T-helper 1 cell treated with Interleukin-12 subunit alpha and Interleukin-12 subunit beta and Interleukin-4 antibody, amounts not matched to agents 30 ng/mL and 1 ng/mL, for 36 hours (primary cell): ENCODE results near the gene TRIP6. TPM values are rescaled to one million over a fixed set of nuclear protein-coding genes. Genes with fewer than 3 reads are reported as not detected.

Experiments used
- intact Hi-C: fragments of 100-400 bp; cut with micrococcal nuclease; formaldehyde crosslinking; loops from one replicate; pipeline ENCODE4 v1.15.1; 2024
- total RNA-seq: library from RNA; stranded (reverse); gene quantifications from 2 replicates; pipeline ENCODE4 v1.2.3, GENCODE V29; 2022

Gene TRIP6
- total RNA-seq, 1 donor from 2014 or later: 26.3 TPM

- intact Hi-C loops: loop anchor here (1.0 to 5.0 kb wide), 10 partner anchors 14 to 355 kb away; partner anchors contain the start of genes AP1S1, SLC12A9, SRRT and TRIM56
These were observed 22.0 kb downstream of the TRIP6 start, which contains the start of gene UFSP1 for GRCh38 chr7:100888988-100889750. TSS of gene UFSP1 (minus strand) at chr7:100889715. CDS start at chr7:100889271, 444 bp downstream.

DNA sequence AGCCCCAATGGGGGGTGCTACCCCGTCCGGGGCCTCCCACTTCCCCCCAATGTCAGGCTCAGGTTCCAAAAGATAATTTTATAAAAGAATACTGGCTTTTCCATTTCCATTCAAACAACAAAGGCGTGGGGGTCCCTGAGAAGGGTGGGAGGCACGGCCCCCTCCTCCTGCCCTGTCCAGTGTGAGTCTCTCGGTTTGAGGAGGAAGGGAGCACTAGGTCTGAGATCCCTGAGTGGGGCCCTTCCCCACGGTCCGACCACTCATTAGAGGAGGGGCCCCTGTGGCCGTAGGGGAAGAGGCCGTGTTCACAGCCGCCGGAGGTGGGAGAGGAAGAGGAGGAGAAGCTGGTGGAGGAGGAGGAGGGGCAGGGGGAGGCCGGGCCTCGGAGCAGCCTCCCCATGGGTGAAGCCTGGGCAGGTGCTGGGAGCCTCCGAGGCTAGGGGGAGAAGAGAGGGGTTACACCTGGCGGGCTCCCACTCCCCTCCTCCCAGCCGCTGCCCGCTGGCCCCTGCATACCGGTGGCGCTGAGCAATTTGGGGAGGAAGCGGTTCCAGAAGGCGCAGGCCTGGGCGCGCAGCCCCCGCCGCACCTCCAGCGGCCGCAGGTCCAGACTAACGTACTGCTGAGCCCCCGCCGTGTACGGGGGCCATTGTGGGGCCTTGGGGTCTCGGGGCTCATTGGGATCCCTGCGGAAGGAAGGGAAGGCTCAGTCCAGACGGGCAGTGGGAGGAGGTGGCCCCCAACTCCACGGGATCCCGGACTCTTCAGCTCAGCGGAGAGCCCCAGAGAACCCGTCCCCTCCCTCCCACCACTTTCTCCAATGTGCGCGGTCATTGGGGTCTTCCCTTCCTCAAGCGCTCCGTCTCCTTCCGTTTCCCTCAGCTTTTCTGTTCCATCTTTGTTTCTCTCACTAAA is 23.7 kb downstream of the TRIP6 start:
- intact Hi-C loops: loop anchor here (1.0 kb wide), 1 partner anchor 186 kb away; no protein-coding TSS in a partner anchor

DNA sequence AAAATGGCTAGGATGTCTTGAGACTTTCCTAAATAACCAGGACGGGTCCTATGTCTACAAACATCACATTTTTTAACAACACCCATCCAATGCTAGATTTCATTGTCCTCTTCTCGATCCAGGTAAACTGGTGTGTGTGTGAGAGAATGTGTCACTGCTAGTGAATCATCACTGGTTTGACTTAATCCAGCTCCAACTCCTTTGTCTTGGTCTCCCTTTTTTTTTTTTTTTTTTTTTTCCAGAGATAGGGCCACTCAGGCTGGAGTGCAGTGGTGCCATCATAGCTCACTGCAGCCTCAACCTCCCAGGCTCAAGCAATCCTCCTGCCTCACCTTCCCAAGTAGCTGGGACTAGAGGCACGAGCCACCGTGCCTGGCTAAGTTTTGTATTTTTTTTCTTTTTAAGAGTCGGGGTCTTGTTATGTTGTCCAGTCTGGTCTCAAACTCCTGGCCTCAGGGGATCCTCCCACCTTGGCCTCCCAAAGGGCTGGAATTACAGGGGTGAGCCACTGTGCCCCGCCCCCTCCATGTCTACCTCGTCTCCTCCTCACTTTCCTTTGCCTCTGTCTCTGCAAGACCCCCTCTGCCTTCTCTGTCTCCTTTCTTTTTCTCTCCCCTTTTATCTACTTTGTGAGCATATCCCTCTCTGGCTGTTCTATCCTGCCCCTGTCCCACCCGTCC is 24.5 kb downstream of the TRIP6 start:
- intact Hi-C loops: no loop called here

DNA sequence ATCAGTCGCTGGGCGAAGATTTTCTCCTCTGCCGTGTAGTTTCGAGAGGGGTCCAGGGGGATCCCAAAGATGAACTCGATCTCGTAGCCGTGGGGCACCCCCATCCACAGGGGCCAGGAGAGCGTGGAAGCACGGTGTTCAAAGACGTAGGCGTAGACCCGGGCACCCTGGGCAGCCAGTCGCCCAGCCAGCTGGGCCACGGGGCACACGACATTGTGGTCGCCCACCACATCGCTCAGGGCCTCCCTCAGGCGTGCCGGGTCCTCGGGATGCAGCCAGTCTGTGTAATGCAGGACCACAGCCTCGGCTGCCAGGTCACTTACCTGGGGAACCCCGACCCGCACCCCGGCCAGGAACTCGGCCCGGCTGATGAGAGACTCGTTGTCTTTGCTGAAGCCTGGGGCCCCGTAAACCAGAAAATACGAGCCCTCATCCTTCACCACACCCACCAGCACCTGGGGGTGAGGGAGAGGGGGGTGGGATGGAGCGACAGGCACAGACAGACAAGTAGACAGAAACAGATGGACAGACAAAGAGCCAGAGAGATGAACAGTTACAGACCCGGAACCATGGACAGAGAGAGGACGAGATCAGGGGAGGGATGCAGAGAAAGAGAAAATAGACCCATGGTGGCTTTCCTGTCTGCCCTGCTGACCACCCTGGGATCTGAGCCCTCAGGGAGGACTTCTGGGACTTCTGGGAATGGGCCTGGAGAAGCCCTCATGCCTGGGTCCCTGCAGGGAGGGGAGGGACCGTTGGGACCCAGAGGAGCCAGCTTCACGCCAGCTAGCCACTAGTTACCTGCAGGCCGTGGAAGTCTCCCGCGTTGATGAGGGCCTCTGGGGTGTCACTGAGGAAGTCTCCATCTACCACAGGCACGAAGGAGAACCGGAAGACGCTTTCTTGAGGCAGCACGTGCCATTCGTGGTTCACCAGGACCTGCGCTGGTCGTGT is 25.5 kb downstream of the TRIP6 start:
- intact Hi-C loops: no loop called here

- intact Hi-C loops: no loop called here
These were observed 26.2 kb downstream of the TRIP6 start for GRCh38 chr7:100893318-100893895.

DNA sequence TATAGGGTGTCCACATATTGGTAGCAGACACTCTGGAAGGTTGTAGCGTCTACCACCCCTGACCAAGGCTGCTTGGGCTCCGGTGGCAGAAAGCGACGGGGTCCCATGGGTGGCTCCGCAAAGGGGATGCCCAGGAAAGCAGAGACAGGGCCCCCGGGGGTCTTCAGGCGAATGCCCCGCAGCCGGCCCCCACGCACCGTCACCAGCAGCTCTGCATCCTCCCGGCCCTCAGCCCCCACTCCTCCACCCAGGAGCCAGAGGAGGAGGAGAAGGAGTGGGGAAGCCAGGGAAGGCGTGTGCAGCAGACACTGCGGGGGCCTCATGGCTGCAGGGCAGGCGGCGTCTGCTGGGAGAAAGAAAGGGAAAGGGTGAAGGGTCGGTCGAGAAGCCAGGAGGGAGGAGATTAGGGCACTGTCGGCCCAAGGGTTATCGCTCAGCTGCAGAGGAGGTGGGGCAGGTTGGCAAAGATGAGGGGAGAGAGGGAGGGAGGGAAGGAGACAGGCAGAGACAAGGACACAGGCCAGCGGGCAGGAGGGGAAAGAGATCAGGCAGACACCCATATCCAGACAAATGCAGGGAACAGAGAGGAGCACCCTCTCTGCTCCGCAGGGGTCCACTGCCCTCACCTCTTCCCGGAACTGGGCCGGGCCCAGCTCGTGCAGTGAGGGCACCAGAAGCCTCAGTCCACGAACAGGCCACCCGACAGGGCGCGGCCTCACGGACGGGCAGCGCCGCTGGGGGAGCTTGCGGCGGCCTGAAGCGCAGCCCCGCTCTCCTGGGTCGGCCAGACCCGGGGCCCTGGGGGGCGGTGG is 26.9 kb downstream of the TRIP6 start:
- intact Hi-C loops: no loop called here

- intact Hi-C loops: loop anchor here (1.0 kb wide), 1 partner anchor 71 kb away; no protein-coding TSS in a partner anchor
These were observed 27.9 kb downstream of the TRIP6 start for GRCh38 chr7:100894860-100895700.

DNA sequence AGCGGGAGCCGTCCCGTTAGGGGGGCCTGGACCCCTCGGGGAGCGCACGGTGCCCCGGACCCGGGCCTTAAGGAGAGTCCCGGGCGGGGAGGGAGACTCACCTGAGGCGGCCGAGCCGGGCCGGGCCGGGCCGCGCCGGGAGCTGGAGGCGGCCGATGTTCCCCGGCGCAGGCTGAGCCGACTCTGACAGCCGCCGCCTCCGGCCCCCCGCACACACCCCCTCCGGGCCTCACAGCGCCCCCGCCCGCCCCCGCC is 28.4 kb downstream of the TRIP6 start, which contains the start of gene ACHE:
ACHE (minus strand) TSS at position 188 of the 255 bp plus-strand sequence. CDS start 1,656 bp downstream, outside the sequence.
- intact Hi-C loops: loop anchor here (1.0 kb wide), 1 partner anchor 71 kb away; no protein-coding TSS in a partner anchor

DNA sequence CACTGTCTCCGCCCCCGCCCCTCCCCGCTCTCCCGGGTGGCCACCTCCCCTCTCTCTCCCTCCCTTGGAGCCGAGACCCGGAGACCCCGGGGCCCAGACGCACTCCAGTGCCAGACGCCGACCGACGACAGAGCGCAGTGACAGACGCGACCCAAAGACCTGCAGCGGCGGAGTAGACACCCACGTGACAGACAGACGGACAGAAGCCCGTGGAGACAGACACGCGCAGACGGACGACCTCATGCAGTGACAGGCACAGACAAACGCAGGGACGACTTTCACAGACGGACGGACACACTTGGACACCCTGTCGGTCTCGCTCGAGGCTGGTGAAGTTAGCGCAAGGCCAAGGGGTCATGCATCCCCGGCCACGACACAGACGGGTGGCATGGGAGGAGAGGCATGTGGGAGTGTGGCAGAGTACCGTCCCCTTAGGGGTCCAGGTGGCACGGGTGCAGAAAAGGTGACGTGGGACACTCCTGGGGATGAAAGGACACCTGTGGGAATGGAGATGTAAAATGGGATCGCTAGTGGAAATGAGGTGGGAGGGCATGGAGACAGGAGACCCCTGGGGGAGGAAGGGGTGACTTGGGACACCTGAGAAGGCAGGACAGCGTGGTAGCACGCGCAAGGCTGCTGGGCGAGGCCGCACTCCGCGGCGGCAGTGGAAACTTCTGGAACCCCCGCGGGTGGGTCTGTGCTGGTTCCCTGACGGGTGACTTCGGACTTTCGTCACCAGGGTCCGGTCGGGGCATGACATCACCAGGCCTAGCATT is 29.0 kb downstream of the TRIP6 start:
- intact Hi-C loops: loop anchor here (1.0 kb wide), 1 partner anchor 70 kb away; no protein-coding TSS in a partner anchor

DNA sequence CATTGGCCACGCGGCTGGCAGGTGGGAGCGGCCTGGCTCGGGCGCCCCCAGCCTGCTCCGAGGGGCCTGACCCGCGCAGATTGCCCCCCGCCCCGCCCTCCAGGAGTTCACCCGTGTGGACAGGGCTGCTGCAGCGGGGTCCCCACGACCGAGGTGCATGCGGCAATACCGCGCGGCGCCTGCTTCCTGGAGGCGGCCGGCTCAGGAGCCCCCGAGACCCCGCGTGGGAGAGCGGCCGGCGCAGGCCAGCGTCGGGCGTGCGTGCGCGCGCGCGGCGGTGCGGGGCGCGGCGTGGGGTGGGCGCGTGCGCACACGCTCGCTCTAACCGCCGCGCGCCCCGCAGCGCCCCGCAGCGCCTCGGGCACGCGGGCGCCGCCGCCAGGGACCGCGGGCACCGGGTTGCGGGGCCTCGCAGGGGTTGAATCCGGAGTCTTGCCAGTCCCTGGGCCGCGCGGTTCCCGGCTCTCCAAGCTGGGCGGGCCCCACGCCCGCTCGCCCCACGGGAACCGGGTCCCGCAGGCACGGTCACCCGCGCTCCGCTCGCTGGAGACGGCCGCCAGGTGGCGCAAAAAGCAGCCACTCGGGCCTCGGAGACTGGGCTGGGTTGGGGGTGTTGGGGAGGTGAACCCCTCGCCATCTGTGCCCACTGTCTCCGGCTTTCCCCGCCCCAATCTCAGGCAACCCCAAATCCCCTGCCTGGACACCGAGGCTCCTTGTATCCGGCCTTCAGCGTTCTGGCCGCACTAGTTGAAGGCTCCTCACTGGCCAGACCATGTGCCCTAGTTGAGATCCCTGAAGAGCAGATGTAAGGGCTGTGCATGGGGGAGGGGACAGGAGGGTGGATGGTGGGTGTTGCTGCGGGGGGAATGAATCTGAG is 29.8 kb downstream of the TRIP6 start:
- intact Hi-C loops: loop anchor here (1.0 kb wide), 2 partner anchors 162 to 180 kb away; no protein-coding TSS in a partner anchor

DNA sequence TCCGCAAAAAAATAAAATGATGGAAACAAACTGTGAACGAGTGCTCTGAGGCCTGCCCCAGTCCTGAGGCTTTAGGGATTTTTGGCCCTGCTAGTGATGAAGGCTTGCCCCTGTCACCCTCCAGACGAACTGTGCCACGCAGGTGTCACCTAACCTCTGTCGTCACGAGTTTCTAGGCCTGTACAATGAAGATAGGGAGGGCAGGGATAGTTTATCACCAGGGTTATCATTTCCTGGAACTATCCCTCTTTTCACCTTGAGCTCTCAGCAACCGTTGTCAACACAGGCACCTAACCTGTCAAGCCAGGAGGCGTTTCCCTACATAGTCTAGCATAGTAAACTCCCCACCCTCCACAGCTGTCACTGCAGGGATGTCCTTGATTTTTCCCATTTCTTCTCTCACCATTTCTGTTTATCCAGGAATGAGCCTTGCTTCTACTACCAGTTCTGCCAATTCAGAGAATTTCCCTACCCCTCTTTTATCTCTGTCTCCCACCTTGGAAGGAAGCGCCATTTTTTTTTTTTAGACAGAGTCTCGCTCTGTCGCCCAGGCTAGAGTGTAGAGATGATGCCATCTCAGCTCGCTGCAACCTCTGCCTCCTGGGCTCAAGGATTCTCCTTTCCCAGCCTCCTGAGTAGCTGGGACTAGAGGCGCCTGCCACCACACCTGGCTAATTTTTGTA is 30.7 kb downstream of the TRIP6 start:
- intact Hi-C loops: loop anchor here (1.0 kb wide), 2 partner anchors 161 to 179 kb away; no protein-coding TSS in a partner anchor

- intact Hi-C loops: no loop called here
These were observed 32.2 kb downstream of the TRIP6 start for GRCh38 chr7:100899432-100899831.

DNA sequence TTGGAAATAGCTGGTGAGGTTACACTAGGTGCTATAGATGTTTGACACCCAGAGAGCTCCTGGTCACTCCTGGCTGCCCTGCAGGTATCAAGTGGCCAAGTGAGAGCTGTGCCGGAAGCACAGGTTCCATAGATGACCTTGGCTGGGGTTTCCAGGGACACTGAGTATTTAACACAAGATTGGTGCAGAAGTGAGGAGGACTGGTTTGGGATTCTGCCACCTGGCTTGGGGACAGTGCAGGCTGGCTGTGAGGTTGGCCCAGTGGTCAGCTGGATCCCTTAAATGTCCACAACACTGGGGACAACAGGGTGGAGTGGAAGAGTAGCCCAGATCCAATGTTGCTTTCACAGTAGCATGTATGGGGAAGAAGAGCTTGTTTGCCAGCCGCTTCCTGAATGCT is 33.8 kb downstream of the TRIP6 start:
- intact Hi-C loops: no loop called here

DNA sequence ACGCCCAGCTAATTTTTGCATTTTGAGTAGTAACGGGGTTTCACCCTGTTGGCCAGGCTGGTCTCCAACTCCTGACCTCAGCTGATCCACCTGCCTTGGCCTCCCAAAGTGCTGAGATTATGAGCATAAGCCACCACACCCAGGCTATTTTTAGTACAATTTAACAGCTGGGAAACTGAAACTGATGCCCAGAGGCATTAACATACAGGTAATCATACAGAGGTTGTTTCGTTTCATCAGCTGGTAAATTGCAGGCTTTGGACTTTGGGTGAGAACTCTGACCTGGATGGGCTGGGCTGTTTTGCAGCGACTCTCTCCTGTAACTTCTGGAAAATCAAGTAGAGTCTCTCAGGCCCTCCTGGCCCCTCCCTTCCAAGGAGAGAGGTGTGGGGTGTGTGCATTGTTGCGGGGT is 34.7 kb downstream of the TRIP6 start:
- intact Hi-C loops: no loop called here

- intact Hi-C loops: no loop called here
These were observed 35.5 kb downstream of the TRIP6 start for GRCh38 chr7:100902638-100903037.

- intact Hi-C loops: no loop called here
These were observed 41.3 kb downstream of the TRIP6 start for GRCh38 chr7:100908512-100908911.
